GM19099 (cell line): ENCODE results near the gene TTLL7.
A peak's percentile ranks its signal among the peaks of the same experiment; 100 is the strongest.

Experiments
- POLR2A ChIP-seq: IDR thresholded peaks from 3 replicates; pipeline ENCODE4 v1.6.1; 2011; ENCODE audit warnings: low read depth; ENCODE audit not compliant: insufficient read length; ENCODE audit errors: extremely low read depth

Gene TTLL7, protein sequence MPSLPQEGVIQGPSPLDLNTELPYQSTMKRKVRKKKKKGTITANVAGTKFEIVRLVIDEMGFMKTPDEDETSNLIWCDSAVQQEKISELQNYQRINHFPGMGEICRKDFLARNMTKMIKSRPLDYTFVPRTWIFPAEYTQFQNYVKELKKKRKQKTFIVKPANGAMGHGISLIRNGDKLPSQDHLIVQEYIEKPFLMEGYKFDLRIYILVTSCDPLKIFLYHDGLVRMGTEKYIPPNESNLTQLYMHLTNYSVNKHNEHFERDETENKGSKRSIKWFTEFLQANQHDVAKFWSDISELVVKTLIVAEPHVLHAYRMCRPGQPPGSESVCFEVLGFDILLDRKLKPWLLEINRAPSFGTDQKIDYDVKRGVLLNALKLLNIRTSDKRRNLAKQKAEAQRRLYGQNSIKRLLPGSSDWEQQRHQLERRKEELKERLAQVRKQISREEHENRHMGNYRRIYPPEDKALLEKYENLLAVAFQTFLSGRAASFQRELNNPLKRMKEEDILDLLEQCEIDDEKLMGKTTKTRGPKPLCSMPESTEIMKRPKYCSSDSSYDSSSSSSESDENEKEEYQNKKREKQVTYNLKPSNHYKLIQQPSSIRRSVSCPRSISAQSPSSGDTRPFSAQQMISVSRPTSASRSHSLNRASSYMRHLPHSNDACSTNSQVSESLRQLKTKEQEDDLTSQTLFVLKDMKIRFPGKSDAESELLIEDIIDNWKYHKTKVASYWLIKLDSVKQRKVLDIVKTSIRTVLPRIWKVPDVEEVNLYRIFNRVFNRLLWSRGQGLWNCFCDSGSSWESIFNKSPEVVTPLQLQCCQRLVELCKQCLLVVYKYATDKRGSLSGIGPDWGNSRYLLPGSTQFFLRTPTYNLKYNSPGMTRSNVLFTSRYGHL

DNA sequence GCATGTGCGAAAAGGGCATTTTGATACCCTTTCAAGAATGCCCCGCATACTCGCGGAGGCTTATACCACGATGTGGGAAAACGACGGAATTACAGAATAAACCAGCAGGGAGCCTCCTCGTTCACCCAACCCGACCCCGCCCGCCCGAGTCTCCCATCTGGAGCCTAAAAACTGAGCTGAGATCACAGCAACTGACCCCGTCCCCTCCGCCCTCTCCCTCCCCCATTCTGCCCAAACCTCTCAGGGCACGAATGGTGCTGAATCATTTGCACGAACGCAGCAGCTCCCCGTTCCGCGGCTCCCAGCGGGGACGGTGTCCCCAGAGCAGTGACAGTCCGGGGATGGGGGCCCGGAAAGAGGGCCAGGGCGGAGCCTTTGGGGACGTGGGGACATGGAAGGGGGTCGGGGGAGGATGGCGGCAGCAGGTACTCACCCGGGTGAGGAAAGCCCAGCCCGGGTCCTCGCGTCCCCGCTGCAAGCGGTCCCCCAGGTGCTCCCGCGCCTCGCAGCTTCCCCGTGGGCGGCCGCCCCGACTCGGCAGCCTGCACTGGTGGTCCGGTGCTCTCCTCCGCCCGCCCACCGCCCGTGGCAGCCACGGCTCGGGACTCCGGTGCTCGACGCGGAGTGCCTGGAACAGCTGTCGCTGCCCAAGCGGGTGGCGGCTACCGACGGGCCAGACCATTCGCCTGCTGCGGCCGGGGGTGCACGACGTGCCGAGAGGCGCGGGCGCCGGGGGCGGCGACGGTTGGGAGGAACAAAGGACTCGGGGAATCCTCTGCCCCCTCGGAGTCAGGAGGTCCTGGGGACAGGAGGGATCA lies at the start of gene TTLL7:
Gene TTLL7 (minus strand): TSS at position 635 of the 818 bp plus-strand sequence. CDS start 46,921 bp downstream, outside the sequence.
- peak; percentile 48 for TF ChIP-seq POLR2A

DNA sequence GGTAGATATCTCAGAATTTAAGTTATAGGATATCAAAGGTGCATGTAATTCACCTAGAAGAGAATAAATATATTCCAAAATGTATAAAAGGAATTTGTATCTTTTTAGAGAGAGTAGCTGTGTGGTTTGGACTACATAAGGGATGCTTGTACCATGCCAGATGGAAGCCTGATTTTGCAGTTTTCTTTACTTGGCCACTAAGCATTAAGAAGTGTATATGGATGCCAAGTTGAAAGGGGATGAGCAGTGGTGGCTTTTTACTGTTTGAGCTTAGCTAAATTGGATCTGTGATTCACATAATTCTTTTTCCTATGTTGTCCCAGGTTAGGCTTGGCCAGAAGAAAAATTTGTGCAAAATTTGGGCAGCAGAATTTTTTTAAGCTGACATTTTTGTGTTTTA lies 43.5 kb upstream of the TTLL7 start:
- no peak for TF ChIP-seq POLR2A

DNA sequence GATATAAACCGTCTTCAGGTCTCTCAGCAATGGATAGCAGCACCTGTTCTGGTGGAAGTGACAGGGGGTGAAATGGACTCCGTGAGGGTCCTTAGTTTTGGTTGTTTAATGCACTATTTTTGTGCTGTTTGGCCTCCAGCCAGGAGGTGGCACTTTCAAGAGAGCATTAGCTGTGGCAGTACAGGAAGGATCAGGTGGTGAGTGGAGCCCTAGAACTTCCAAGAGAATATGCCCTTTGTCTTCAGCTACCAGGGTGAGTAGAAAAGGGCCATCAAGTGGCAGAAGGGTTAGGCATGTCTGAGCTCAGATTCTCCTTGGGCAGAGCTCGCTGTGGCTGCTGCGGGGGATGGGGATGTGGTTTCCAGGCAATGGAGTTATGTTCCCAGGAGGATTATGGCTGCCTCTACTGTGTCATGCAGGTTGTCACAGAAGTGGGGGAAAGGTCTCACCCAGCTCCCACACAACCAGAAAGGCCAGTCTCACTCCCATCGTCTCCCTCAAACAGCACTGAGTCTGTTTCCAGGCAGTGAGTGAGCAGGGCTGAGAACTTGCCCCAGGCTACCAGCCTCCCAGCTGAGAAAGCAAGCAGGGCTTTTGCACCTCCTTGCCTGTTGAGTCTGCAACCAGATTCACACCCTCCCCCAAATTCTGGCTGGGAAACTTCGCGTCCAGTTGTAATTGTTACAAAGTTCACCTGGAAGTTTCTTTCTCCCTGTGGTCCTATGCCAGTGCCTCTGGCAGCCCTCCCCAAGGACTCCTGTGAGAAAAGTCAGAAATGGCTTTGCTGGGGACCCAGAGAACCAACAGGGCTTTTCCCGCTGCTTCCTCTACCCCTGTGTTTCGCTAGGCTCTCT lies 39.1 kb upstream of the TTLL7 start:
- TF ChIP-seq POLR2A, result no peak

DNA sequence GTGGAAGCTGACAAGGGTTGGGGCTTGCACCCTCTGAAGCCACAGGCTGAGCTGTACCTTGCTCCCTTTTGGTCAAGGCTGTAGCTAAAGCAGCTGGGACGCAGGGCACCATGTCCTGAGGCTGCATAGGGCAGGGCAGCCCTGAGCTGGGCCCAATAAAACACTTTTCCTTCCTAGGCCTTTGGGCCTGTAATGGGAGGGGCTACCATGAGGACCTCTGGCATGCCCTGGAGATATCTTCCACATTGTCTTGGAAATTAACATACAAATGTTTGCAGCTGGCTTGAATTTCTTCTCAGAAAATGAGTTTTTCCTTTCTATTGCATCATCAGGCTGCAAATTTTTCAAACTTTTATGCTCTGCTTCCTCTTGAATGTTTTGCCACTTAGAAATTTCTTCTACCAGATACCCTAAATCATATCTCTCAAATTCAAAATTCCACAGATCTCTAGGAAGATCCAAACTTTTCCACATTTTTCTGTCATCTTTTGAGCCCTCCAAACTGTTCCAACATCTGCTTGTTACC lies 32.9 kb upstream of the TTLL7 start:
- no peak for TF ChIP-seq POLR2A

DNA sequence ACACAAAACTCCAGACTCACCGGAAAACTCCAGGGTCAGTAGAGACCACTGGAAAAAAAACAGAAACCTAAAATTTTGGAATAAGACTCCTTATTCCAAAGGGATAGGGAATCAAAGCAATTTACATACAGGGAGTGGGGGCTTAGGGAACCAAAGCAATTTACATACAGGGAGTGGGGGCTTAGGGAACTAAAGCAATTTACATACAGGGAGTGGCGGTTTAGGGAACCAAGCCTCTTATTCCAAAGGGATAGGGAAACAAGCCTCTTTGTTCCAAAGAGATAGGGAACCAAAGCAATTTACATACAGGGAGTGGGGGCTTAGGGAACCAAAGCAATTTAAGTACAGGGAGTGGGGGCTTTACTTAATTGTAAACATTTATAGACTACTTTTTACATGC lies 28.4 kb upstream of the TTLL7 start:
- TF ChIP-seq POLR2A, result no peak

DNA sequence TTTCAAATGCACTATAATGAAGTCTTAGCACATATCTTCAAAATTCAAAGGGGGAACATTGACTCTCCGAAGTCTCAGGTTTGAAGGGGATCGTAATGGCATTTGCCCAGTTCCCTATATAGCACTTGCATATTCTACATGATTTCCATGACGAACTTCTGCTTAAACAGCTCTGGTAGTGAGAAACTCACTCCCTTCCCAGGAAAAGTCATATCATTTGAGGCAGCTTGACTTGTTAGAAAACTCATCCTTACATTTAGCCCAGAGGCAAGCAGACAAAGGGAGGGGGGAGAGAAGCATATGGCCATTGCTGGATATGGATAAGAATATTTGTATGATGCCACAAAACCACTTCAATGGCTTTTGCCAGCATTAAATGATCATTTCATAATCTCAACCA lies 27.0 kb upstream of the TTLL7 start:
- TF ChIP-seq POLR2A, result no peak

DNA sequence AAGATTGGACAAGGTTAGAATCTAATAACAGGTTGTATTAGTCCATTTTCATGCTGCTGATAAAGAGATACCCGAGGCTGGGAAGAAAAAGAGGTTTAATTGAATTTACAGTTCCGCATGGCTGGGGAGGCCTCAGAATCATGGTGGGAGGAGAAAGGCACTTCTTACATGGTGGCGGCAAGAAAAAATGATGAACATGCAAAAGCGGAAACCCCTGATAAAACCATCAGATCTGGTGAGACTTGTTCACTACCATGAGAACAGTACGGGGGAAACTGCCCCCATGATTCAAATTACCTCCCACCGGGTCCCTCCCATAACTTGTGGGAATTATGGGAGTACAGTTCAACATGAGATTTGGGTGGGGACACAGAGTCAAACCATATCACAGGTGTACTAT lies 22.9 kb upstream of the TTLL7 start:
- TF ChIP-seq POLR2A, result no peak

DNA sequence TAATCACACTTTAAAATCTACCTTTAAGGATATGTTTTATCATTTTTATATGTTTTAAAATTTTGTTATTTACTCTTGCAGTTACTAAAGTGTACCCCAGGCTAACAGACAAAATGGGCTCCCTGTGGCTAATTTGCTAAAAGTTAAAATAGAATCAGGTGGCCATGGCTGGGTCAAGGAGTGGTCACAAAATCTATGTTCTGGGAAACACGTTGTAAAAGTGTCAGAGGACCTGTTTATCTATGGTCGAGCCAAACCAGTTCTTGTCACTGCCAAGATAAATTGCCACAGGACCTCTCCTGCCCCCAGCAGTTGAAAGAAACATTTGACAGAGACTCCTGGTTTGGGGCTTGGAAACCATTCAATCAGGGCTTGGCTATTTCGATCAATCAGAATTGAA lies 21.2 kb upstream of the TTLL7 start:
- no peak for TF ChIP-seq POLR2A

DNA sequence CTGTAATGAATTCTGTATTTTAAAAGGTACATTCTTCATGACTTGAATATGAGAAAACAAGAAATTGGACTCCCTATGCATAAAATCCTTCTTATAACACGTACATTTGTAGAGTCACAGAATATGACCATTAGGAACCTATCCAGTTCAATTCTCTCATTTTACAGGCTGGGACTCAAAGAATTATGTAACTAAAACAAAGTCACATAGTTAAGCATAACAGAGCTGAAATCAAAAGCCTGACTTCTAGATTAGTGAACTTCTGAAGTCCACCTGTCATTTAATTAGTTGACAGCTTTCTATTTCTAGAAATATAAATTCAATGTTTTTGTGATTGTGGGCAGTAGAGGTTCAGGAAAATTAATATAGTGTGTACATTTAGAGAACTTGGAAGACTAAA lies 20.3 kb upstream of the TTLL7 start:
- TF ChIP-seq POLR2A, result no peak

DNA sequence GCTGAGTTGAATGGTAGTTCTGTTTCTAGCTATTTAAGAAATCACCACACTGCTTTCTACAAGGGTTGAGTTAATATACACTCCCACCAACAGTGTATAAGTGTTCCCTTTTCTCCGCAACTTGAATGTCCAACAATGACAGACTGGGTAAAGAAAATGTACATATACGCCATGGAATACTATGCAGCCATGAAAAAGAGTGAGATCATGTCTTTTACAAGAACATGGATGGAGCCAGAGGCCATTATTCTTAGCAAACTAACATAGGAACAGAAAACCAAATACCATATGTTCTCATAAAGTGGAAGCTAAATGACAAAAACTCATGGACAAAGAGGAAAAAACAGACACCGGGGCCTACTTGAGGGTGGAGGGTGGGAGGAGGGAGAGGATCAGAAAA lies 14.8 kb upstream of the TTLL7 start:
- no peak for TF ChIP-seq POLR2A

DNA sequence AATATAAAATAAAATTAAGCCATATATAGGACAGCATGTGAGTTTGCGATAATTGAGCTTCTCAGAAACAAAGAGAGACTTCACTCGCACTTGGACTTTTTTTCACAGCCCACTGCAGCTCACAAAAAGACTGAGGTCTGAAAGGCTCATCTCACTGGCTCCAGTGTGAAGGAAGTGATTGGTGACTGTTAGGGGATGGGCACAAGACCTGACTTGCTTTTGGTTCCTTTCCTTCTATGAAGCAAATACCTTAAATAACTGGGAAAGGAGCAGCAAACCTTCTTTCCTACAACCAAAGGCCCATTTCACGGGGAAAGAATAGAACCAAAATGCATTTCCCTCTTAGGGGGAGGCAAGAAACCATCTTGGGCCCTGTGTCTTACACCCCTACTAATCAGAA lies 13.1 kb upstream of the TTLL7 start:
- no peak for TF ChIP-seq POLR2A

DNA sequence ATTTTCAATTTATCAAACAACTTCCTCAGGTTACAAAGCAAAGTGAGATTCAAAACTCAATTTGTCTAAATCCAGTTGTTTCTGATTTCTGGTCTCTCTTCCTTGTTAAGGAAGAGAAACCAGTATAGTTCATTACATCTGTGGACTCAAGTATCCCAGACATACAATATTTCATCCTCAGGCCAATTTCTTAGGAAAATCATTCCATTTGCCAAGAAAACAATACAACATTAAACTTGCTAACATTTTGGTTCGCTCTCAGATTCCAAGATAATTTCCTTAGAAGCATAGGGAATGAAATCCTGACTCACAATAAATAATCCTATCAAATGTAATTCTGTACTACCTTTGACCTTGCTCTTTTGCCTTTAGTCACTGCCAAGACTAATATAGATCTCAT lies 11.2 kb upstream of the TTLL7 start:
- no peak for TF ChIP-seq POLR2A

DNA sequence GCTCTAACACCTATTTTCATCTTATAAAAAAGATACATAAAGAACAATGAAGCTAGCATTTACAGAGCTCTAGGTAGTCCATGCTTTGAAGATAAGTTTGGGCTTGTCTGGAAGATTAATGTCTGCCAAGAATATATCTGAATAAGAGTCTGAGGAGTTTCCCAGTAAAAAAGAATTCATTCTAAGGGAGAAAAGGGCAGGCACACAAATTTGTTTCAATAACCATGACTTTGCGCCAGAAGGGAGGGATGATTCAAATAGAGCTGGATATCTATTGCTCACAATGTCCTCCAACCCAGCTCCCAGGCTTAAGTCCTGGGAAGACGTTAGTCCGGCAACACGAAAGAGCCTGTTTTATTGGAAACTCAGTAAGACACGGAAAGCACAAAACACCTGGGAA lies 9.7 kb upstream of the TTLL7 start:
- no peak for TF ChIP-seq POLR2A

DNA sequence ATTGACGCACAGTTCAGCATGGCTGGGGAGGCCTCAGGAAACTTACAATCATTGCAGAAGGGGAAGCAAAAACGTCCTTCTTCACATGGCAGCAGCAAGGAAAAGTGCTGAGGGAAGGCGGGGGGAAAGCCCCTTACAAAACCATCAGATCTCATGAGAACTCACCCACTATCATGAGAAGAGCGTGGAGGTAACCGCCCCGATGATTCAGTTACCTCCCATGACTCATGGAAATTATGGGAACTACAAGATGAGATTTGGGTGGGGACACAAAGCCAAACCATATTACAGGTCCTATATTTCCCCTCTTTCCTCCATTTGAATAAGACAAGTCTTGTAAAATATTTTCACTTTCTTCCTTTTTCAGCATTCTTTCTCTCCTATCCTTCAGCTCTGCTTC lies 7.7 kb upstream of the TTLL7 start:
- no peak for TF ChIP-seq POLR2A
